Skin epidermis (tissue), 12 donors: ENCODE results near the gene PM20D1.
"Not testable (repeated sequence)": the region's sequence is repeated elsewhere in the genome, so short reads cannot be mapped to it uniquely, and the experiment has no call there.

Source experiments
- H3K27ac ChIP-seq, 21 experiments: fragments of 200-600 bp; sonication (generic) in 11 of 21; one replicate each; pipeline ENCODE4 v1.5.0; 2020; ENCODE audit warnings: mild to moderate bottlenecking in 3 of 21, inconsistent platforms in 2 of 21, moderate library complexity in 2 of 21
- H3K4me3 ChIP-seq, 7 experiments: fragments of 200-600 bp; sonication (generic) in 2 of 7; one replicate each; pipeline ENCODE4 v1.5.0; 2020; ENCODE audit warnings: inconsistent platforms in 2 of 7, mild to moderate bottlenecking in 2 of 7, moderate library complexity in 1 of 7

Gene PM20D1

GRCh38 chr1:205849619-205850355, at the start of gene PM20D1:
Gene PM20D1 (minus strand): TSS chr1:205850132. CDS start chr1:205850072, 60 bp downstream.
- Histone ChIP-seq H3K4me3 (peak within 1 kb of the TSS in 6 of 7 experiments; percentile 18 to 38 (median 28)), H3K27ac (peak within 1 kb of the TSS in 5 of 21 experiments; percentile 43 to 71 (median 68))

DNA sequence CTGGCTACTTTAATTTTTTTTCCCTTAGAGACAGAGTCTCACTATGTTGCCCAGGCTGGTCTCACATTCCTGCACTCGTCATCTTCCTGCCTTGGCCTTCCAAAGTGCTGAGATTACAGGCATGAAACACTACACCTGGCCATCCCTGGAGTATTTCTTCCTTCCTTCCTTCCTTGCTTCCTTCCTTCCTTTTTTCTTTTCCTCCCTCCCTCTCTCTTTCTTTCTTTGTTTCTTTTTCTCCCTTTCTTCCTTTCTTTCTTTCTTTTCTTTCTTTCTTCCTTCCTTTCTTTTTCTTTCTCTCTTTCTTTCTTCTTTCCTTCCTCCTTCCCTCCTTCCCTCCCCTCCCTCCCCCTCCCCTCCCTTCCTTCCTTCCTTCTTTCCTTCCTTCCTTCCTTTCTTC, 46.4 kb upstream of the PM20D1 start:
- Histone ChIP-seq H3K4me3 (no peak overlapping the region), H3K27ac (no peak overlapping the region)

DNA sequence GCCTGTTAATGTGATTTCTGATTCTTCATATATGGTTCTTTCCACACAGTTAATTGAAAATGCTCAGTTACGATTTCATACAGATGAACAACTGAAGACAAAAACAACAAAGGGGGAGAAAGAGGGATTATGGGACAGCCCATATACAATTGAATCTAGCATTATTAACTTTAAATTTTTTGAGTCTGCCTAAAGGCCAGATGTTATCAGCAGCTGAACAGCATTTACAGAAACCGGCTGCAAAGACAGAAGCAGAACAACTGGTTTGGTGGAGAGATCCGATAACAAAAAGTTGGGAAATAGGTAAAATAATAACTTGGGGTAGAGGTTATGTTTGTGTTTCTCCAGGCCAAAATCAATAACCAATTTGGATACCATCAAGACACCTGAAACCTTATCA, 44.2 kb upstream of the PM20D1 start:
- not testable (repeated sequence) for H3K27ac ChIP-seq

DNA sequence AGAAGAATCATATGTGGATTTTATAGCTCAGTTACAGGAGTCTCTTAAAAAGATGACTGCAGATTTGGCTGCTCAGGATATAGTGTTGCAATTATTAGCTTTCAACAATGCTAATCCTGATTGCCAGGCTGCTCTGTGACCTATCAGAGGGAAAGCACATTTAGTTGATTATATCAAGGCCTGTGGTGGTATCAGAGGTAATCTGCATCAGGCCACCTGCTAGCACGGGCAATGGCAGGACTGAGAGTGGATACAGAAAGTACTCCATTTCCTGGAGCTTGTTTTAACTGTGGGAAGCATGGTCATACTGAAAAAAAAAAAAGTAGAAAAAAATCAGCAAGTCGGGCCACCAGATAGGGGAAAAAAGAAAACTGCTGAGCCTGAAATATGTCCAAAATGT, 42.2 kb upstream of the PM20D1 start:
- not testable (repeated sequence) for H3K27ac ChIP-seq, H3K4me3 ChIP-seq

More for the DNA sequence above, 44.2 kb upstream of the PM20D1 start:
- H3K4me3 ChIP-seq: not testable (repeated sequence)

GRCh38 chr1:205891481-205891880, 41.5 kb upstream of the PM20D1 start:
- H3K27ac ChIP-seq, H3K4me3 ChIP-seq: not testable (repeated sequence)

DNA sequence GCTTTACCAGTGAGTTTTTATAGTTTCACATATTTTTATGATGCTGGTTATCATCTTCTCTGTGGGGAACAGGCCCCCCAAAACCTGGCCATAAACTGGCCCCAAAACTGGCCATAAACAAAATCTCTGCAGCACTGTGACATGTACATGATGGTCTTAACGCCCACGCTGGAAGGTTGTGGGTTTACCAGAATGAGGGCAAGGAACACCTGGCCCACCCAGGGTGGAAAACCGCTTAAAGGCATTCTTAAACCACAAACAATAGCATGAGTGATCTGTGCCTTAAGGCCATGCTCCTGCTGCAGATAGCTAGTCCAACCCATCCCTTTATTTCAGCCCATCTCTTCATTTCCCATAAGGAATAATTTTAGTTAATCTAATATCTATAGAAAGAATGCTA, 40.7 kb upstream of the PM20D1 start:
- not testable (repeated sequence) for H3K27ac ChIP-seq, H3K4me3 ChIP-seq

GRCh38 chr1:205889706-205890105, 39.8 kb upstream of the PM20D1 start:
- H3K4me3 ChIP-seq, H3K27ac ChIP-seq: not testable (repeated sequence)

DNA sequence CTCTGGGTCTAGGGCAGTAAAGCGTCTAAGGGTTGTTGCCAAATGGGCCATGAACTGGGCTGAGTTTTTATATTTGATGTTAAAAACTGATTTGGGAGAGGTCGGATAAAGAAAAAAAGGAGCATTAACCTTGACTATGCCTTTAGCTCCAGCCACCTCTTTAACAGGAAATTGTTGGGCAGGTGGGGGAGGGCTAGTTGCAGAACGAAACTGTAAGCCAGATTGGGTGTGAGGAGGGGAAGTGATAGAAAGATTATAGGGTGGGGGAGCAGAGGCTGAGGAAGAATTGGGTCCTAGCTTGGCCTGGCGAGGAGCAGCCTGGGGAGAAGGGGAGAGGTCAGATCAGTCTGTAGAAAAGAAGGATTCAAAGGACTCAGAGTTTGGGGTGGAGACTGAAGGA, 39.1 kb upstream of the PM20D1 start:
- H3K27ac ChIP-seq, H3K4me3 ChIP-seq: not testable (repeated sequence)

- no peak overlapping the region for H3K4me3 ChIP-seq
- H3K27ac ChIP-seq: no peak overlapping the region
Observed at GRCh38 chr1:205883792-205884191, 33.9 kb upstream of the PM20D1 start.

- no peak overlapping the region for H3K27ac ChIP-seq
- no peak overlapping the region for H3K4me3 ChIP-seq
Observed at GRCh38 chr1:205880923-205881322, 31.0 kb upstream of the PM20D1 start.

DNA sequence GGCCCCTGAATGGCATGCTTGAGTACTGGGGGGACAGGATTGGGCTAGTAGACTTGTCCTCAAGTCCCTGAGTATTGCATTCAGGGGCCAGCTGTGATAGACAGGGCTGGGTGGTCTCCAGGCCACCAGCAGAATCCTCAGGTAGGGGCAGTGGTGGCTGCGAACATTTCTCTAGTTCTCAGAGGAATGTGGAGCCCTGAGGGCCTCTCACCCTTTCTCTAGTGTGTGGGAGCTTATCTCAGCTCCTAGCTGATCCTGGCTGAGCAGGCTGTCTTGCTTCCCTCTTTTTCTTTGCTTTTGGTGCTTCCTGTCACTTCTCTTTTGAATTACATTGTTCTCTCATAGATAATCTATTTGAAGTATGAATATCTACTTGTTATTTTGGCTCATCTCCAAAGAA, 30.0 kb upstream of the PM20D1 start:
- Histone ChIP-seq H3K4me3 (no peak overlapping the region), H3K27ac (no peak overlapping the region)

- Histone ChIP-seq H3K4me3 (no peak overlapping the region), H3K27ac (no peak overlapping the region)
Observed at GRCh38 chr1:205878026-205878425, 28.1 kb upstream of the PM20D1 start.

GRCh38 chr1:205873148-205873547, 23.2 kb upstream of the PM20D1 start:
- not testable (repeated sequence) for H3K27ac ChIP-seq, H3K4me3 ChIP-seq

DNA sequence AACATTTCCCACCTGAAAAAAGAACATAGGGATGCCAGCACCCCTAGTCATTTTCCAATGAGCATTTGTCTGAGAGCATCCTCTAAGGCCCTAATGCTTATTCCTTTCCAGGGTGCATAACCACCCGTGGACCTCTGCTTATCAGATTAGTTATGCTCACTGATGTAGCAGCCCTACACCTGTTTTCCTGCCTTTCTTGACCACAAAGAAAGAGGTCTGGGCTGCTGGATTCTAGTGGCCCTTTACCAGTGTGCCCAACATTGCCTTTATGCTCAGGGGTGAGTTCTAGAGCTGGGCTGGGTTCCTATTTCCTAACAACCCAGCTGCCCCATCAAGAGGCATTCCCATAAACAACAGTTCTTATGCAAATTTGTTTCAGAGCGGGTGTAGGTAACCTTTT, 20.3 kb upstream of the PM20D1 start:
- Histone ChIP-seq H3K27ac (no peak overlapping the region), H3K4me3 (no peak overlapping the region)

- Histone ChIP-seq H3K4me3 (no peak overlapping the region), H3K27ac (no peak overlapping the region)
Observed at GRCh38 chr1:205861540-205861939, 11.6 kb upstream of the PM20D1 start.

GRCh38 chr1:205858141-205858961, 8.4 kb upstream of the PM20D1 start:
- no peak overlapping the region for H3K27ac ChIP-seq

DNA sequence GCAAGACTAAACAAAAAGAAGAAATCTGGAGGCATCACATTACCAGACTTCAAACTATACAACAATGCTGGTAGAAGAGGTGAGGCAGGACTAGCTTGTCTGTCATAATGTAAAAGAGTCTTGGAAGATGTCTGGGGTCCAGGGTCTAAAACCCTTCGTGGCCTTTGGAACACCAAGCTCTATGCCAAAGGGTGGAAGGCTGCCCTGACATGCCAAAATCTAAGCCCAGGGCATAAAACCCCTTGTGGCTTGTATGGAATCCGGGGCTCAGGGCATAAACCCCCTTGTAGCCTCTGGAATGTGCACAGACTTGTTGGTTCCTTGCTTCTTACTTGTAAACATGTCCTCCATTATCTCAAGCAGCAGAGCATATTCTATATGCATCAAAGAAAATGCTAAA, 7.6 kb upstream of the PM20D1 start:
- H3K4me3 ChIP-seq: not testable (repeated sequence)

More at GRCh38 chr1:205858141-205858961, 8.4 kb upstream of the PM20D1 start:
- no peak overlapping the region for H3K4me3 ChIP-seq

GRCh38 chr1:205856433-205856832, 6.5 kb upstream of the PM20D1 start:
- Histone ChIP-seq H3K27ac (no peak overlapping the region), H3K4me3 (no peak overlapping the region)

More for the DNA sequence above, 7.6 kb upstream of the PM20D1 start:
- H3K27ac ChIP-seq: not testable (repeated sequence)

- Histone ChIP-seq H3K4me3 (no peak overlapping the region), H3K27ac (no peak overlapping the region)
Observed at GRCh38 chr1:205852969-205853368, 3.0 kb upstream of the PM20D1 start.

DNA sequence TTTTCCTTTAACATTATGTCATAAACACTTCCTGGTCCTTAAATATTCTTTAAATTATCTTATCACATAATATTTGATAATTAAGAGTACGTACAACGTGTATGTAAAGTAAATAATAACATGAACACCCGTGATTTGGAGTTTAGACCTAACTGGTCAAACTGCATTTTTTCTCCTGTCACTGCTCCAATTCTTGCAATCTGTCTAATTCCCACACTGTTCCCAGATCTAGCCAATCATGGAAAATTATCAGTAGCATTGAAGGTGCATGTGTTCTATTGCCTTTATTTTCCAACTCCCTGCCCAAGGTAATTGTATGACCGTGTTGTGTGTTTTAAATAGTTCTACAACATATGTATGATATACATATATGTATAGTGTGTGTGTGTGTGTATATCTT, 2.1 kb upstream of the PM20D1 start:
- H3K4me3 ChIP-seq: no peak overlapping the region
- no peak overlapping the region for H3K27ac ChIP-seq
